Activated CD8-positive, alpha-beta memory T cell treated with anti-CD3 and anti-CD28 coated beads for 1 hour (primary cell): Measurements from ENCODE around the gene GNAI2.

Experiments
- DNase-seq, 2 donors: peaks; one replicate each; pipeline ENCODE4 v3.0.0-alpha.2; 2020; ENCODE audit warnings: low read depth in 1 of 2; ENCODE audit errors: extremely low read depth in 1 of 2

Gene GNAI2

DNA sequence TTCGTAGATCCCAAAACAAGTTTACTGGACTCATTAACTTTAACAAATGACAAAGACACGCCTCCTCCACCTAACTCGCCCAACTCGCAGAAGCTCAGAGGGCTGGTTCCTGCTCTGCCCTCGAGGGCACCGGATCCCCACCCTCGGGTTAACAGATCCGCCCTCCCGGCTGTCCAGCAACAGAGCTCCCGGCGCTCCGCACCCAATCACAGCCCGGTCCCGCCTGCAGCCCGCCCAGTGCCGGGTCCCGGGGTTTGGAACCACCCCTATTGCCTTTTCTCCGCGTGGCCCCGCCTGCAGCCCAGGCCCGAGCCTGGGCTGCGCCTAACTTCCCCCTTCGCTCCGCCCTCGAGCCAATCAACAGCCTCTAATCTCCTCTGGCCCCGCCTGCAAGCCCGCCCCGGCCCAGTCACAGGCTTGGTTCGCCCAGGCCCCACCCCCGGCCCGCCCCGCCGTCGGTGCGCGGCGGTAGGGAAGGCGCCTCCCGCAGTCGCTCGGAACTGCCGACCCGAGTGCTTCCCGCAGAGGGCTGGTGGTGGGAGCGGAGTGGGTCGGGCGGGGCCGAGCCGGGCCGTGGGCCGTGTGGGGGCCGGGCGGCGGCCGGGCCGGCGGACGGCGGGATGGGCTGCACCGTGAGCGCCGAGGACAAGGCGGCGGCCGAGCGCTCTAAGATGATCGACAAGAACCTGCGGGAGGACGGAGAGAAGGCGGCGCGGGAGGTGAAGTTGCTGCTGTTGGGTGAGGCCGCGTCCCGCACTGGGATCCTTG lies at the start of gene GNAI2:
GNAI2 (plus strand) TSS at position 489 of the 768 bp plus-strand sequence; CDS start at position 621, 132 bp downstream.
- peak; percentile 97 for DNase-seq

DNA sequence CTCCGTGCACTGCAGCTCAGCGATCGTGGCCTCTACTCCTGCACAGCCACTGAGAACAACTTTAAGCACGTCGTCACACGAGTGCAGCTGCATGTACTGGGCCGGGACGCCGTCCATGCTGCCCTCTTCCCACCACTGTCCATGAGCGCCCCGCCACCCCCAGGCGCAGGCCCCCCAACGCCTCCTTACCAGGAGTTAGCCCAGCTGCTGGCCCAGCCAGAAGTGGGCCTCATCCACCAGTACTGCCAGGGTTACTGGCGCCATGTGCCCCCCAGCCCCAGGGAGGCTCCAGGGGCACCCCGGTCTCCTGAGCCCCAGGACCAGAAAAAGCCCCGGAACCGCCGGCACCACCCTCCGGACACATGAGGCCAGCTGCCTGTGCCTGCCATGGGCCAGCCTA lies 48.3 kb upstream of the GNAI2 start:
- no peak for DNase-seq

DNA sequence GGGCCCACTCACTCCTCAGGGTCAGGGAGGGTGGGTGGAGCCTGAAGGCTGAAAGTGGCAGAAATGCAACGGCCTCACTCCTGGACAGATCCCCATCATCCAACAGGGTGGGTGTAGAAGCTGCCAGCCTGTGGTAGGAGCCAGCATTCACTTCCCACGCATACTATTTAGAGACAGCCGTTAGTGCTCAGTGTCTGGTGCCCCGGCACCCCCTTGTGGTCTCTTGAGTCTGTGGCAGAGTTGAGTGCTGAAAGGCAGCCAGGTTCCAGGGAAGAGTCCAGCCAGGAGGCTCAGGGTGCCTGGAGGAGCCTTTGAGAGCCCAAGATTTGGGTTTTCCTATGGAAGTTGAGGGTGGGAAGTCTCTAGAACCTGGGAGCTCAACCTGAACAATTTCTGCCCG lies 46.7 kb upstream of the GNAI2 start:
- DNase-seq, result no peak

DNA sequence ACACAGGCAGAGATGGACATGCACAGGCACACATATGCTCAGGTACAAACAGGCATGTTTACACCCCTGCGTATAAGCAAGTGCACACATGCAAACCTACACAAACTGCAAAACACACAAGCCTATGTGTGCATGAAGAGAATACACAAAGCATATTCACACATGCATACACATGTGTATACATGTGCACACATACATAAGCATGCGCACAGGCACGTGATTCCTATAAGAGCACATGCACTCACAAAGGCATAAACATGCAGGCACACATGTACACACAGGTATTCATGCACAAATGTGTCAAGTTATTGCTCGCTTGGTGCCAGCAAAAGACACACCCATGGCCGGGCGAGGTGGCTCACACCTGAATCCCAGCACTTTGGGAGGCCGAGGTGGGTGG lies 46.0 kb upstream of the GNAI2 start:
- no peak for DNase-seq

DNA sequence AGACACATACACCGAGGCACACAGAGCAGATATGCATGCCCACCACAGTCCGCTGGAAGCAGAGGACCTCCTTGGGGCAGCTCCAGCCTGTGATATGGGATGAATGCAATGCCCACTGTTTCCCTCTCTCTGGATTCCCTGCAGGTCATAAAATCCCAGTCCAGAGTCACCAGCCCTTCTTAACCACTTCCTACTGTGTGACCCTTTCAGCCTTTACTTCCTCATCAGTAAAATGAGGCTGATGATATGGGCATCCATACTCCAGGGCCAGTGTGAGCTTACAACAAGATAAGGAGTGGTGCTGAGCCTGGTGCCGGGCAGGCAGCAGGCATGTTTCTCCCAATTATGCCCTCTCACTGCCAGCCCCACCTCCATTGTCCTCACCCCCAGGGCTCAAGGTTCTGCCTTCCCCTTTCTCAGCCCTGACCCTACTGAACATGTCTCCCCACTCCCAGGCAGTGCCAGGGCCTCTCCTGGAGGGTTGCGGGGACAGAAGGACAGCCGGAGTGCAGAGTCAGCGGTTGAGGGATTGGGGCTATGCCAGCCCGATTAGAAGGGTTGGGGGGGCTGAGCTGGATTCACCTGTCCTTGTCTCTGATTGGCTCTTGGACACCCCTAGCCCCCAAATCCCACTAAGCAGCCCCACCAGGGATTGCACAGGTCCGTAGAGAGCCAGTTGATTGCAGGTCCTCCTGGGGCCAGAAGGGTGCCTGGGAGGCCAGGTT lies 44.9 kb upstream of the GNAI2 start, which contains the start of gene GNAT1:
GNAT1 (plus strand) TSS at position 675 of the 725 bp plus-strand sequence. CDS start 116 bp downstream, outside the sequence.
- no peak for DNase-seq

DNA sequence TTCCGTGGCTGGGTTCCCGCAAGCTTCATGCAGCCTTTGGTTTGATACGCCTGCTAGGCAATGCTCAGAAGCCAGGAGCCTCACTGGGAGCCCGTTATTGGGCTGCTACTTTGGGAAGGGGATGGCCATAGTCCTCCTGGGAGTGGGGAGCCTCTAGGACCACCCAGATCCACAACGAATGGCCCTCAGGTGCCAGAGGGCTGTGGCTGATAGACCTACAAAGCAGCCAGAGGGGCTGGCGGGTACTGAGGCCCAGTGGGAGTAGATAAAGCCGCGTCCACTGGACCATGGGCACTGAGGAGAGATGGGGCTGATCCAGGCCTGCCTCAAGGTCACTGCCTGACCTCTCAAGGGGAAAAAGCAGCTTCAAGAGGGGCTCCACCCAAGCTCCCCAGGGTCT lies 43.9 kb upstream of the GNAI2 start:
- no peak for DNase-seq

DNA sequence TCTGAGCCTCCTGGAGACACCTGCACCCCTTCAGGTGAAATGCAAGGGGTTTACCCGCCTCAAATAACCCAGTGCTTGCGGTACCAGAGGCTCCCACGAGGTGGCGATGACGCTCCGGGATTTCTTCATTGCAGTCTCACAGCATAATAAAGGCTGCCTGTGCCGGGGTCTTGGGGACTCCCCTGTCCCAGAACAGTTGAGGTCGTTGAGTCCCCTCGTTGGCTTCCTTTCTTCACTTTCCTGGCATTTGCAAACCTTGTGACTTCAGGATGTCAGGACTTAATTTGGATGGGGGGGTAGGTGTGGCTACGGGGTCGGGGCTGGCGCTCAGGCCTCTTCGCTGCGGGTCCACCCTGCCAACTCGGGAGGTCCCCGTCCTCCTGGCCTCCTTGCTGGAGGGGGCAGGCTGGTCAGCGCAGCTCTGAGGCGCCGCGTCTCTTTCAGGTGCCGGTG lies 43.3 kb upstream of the GNAI2 start:
- peak; percentile 64 to 67 for DNase-seq

DNA sequence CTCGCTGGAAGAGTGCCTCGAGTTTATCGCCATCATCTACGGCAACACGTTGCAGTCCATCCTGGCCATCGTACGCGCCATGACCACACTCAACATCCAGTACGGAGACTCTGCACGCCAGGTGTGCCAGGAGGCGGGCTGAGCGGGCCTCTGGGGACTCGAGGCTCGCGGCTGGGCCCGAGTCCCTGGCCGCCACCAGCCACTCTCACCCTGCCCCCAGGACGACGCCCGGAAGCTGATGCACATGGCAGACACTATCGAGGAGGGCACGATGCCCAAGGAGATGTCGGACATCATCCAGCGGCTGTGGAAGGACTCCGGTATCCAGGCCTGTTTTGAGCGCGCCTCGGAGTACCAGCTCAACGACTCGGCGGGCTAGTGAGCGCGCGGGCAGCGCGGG lies 42.7 kb upstream of the GNAI2 start:
- DNase-seq, result no peak

- DNase-seq, result no peak
Observed at GRCh38 chr3:50193746-50194127, 42.3 kb upstream of the GNAI2 start.

DNA sequence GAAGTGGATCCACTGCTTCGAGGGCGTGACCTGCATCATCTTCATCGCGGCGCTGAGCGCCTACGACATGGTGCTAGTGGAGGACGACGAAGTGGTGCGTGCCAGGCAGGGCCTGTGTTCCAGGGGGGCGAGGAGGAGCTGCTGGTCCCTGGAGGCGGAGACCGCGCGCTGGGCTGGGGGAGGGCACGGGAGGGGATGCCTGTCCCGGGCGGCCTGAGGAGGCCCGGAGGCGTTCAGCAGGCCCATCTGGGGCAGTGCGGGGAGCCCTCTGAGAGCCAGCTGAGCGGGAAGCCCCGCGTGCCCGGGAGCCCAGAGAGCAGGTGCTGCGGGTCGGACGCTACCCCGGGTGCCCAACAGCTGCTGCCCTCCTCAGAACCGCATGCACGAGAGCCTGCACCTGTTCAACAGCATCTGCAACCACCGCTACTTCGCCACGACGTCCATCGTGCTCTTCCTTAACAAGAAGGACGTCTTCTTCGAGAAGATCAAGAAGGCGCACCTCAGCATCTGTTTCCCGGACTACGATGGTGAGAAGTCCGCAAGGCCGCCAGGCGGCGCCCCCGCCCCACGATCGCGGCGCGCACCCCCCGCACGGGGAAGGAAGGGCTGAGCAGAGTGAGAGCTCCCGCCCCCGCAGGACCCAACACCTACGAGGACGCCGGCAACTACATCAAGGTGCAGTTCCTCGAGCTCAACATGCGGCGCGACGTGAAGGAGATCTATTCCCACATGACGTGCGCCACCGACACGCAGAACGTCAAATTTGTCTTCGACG lies 41.7 kb upstream of the GNAI2 start:
- peak; percentile 78 to 79 for DNase-seq

DNA sequence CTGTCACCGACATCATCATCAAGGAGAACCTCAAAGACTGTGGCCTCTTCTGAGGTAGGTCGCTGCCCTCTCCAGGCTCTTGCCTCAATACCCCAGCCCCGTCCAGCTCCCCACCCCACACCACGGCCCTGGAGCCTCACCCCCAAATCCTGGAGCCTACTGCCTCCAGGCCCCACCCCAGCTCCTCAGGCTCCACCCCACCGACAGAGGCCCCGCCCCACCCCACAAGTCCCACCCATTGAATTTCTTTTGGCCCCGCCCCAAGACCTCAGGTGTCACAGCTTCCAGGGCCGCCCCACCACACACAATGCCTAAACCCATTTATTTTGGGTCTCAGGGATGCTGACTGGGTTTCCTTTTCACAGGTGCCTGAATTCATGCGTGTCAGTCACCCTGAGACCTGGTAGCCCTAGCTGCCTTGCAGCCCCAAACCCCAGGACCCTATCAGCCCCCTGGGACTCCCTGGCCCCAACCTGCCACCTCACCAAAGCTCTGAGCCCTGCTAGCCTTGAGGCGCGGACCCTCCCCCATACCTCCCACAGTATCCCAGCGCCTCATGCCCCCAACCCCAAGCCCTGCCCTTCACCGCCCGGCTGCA lies 41.0 kb upstream of the GNAI2 start:
- DNase-seq, result peak in 1 of 2 donors; percentile 14

DNA sequence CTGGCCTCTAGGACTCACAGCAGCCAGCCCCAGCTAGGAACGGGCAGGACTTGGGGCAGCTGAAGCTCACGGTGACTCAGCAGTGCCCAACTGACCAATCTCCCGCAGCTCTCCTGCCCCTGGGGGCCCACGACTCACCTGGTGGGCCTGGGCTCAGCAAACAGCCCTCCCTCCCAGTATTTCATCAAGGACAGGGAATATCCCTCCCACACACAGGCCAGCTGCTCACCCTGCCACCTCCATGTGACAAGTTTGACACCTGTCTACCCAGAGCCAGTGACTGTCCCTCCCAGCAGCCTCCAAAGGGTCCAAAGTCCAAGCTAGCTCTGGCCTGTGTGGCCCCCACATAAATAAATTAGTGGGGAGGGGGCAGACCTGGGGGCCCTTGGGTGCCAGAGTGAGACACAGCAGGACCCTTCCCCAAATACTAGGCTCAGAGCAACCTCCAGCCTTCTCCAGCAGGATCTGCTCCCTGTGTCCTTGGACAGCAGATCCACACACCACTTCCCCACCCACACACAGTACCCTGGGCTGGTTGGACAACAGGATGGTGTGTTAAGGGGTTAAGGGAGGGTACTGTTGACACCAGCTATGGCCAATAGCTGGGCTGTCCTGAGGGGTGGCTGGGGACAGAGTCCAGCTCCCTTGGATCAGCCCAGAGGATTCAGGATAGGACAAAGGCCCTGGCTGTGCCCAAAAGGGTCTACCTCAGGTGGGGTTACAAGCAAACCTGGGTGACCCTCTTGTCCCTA lies 40.3 kb upstream of the GNAI2 start:
- no peak for DNase-seq

GRCh38 chr3:50196253-50196801 lies 39.7 kb upstream of the GNAI2 start:
- DNase-seq, result no peak

DNA sequence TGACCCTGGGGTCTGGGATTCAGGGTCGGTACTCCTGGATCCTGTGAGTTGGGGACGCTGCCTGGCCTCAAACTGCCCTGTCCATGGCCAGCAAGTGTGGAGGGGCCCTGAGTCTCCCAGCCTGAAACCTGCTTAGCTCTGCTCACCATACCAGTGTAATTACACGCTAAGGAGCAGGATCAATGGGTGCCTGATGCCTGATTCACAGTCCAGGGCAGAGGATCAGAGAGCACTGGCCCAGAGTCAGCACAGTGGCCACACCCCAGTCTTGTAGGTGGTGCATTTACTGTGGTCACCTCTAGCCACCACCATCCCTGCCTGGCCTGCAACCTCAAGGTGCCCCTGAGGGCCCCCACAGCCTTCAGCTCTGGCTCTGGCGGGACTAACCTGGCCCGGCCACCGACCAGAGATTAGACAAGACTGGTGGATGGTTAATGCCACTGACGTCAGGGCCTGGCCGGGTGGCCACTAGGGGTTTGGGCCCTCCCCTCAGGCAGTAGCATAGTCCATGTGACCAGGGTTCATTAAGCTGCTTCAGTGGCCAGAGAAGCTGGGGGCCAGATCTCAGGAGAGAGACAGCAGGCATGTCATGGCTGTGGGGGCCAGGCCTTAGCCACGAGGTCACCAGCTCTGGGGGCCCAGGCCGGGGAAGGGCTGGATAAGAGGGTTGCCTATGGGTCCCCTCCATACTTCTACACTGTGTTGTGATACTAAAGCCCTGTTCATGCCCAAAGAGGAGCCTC lies 34.3 kb upstream of the GNAI2 start:
- no peak for DNase-seq

DNA sequence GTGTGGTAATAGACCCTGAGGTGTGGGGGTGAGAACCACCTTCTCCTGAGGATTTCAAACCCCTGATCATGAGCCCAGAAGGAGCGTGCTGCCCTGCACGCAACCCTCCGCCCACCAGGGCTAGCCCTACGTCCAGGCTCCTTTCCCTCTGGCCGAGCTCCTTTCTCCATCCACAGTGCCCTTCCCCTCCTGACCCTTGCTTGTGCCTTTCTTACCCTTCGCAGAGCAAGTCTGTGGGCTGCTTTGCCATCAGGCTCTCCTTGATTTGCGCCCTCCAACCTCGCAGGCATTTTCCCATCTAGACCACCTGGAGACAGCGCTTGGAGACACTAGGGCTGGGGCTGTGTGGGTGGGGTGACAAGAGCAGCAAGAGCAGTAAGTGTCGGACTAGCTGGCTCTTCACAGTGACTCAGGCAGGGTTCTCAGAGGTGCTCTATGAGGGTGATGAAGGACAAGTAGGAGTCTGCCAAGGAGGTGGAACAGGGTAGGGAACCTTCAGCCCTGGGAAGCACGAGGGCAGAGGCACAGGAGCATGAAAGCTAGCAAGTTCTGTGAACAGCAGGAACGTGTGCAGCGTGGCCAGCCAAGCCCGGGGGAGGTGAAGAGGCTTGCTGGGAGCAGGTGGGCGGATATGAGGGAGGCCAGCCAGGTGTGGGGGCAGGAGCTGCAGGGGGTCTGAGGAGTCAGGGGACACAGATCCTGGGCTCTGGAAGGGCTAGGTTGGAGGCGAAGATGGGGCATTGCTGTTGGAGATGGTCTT lies 33.5 kb upstream of the GNAI2 start:
- DNase-seq, result no peak

DNA sequence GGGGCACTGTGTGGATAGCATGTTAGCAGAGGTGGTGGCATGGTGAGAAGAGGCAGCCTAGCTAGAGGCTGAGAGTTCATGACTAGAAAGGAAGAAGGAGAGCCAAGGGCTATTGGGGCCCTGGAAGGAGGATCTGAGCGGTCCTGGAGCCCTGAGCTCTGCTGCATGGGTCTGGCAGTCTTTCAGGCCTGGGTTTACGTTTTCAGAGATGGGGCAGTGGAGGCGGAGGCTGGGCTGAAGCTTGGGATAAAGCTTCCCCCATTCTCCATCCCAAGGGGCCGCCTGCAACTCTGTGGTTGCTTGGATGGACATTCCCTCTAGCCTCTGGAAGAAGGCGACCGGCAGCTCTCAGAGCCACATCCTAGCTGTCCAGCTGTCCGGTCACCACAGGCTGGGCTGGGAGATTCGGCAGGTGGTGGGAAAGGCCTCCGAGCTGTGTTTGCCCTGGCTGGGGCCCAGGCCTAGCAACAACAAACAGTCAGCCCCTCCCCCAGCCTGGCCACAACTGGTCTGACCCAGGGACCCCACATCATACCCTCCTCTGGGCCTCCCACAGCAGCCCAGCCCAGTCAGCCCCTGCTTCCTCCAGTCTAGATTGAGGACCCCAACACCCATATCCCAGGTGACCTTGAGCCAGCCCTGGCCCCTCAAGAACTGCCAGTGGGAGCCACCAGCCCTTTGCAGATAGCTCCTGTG lies 32.7 kb upstream of the GNAI2 start:
- no peak for DNase-seq

DNA sequence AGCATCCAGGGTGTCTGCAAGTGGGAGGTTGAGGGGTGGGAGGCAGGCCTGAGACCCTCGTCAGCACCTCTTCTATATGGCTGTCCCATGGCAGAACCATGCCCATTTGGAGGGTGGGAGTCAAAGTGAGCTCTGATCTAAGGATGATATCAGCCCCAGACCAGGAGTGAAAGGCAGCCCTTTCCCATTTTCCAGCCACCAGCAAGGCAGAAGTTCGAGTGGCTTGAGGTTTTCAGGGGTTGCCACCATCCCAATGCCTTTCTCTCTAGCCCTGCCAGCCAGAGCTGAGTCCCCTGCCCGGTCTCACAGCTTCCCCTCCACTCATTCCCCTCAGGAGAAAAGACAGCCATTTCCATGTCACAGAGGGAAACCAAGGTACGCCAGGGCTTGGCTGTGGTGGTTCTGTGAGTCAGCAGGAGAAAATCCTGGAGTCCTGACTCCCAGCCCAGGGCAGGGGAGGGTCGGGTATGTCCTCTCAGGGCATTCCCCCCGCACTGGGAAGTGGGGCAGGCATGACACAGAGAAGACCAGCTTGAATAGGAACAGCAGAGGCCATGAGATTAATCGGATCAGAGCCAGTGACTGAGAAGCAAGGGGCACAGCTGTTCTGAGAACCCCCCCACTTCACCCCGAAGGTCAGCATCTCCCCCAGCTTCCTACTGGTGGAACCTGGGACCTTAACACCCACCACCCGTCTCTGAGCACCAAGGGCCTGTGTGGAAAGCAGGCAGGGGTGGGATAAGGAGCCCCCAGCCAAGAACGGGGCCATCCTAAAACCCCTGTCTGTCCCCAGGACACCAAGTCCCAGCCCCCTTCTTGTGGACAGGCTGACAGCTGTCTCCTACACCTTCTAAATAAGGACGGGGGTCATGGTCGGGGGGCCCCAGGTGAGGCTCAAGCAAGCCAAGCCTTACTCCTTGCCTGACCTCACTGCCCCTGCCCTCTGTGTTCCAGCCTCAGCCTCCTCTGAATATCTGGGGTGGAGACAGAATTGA lies 31.9 kb upstream of the GNAI2 start:
- no peak for DNase-seq
